Measurements from ENCODE around the gene SCG2.

The SCG2 gene

GRCh38 chr2:223601932-223602666, at the start of gene SCG2:
TSS of gene SCG2 (minus strand) at chr2:223602361. CDS start at chr2:223599282, 3,079 bp downstream.
- peak; percentile 79 to 86 for DNase-seq

- DNase-seq, result no peak
Observed at GRCh38 chr2:223649554-223650533, 47.7 kb upstream of the SCG2 start.

- DNase-seq, result no peak
Observed at GRCh38 chr2:223648755-223649154, 46.6 kb upstream of the SCG2 start.

- no peak for DNase-seq
Observed at GRCh38 chr2:223647258-223647952, 45.2 kb upstream of the SCG2 start.

GRCh38 chr2:223644136-223644535, 42.0 kb upstream of the SCG2 start:
- DNase-seq, result no peak

GRCh38 chr2:223643309-223643708, 41.1 kb upstream of the SCG2 start:
- no peak for DNase-seq

GRCh38 chr2:223642506-223642905, 40.3 kb upstream of the SCG2 start:
- no peak for DNase-seq

GRCh38 chr2:223641082-223641481, 38.9 kb upstream of the SCG2 start:
- DNase-seq, result no peak

- DNase-seq, result no peak
Observed at GRCh38 chr2:223635080-223635479, 32.9 kb upstream of the SCG2 start.

GRCh38 chr2:223634238-223634637, 32.1 kb upstream of the SCG2 start:
- DNase-seq, result peak; percentile 32 to 64

- DNase-seq, result peak; percentile 93 to 97
Observed at GRCh38 chr2:223633656-223634055, 31.5 kb upstream of the SCG2 start.

GRCh38 chr2:223632826-223633225, 30.7 kb upstream of the SCG2 start:
- DNase-seq, result no peak

GRCh38 chr2:223626716-223627115, 24.6 kb upstream of the SCG2 start:
- no peak for DNase-seq

- DNase-seq, result no peak
Observed at GRCh38 chr2:223625652-223626051, 23.5 kb upstream of the SCG2 start.

GRCh38 chr2:223621901-223622300, 19.7 kb upstream of the SCG2 start:
- no peak for DNase-seq

GRCh38 chr2:223619486-223620129, 17.4 kb upstream of the SCG2 start:
- DNase-seq, result no peak

- no peak for DNase-seq
Observed at GRCh38 chr2:223618172-223619035, 16.2 kb upstream of the SCG2 start.

- no peak for DNase-seq
Observed at GRCh38 chr2:223614534-223614933, 12.4 kb upstream of the SCG2 start.

- peak; percentile 75 to 88 for DNase-seq
Observed at GRCh38 chr2:223613017-223613950, 11.1 kb upstream of the SCG2 start.

GRCh38 chr2:223612501-223612900, 10.3 kb upstream of the SCG2 start:
- DNase-seq, result no peak

GRCh38 chr2:223611061-223611460, 8.9 kb upstream of the SCG2 start:
- DNase-seq, result no peak

All from NCI-H446 (cell line).